CD4-positive, alpha-beta memory T cell (primary cell): Measurements from ENCODE around the gene RSRC2. TPM values are rescaled to one million over a fixed set of nuclear protein-coding genes. Genes with fewer than 3 reads are reported as not detected.
"Not testable (repeated sequence)": the region's sequence is repeated elsewhere in the genome, so short reads cannot be mapped to it uniquely, and the experiment has no call there.

Source experiments
- CTCF ChIA-PET: fragments of 350-600 bp; sonication (Branson Sonifier 250); formaldehyde crosslinking; loops from one replicate; lab custom pipeline; 2021; ENCODE audit warnings: inconsistent platforms; ENCODE audit not compliant: partially characterized antibody; lab: Charles Lee
- POLR2A ChIA-PET: fragments of 350-600 bp; sonication (Branson Sonifier 250); formaldehyde crosslinking; loops from one replicate; lab custom pipeline; 2021; ENCODE audit not compliant: partially characterized antibody; lab: Charles Lee
- DNase-seq, 5 donors: peaks; one replicate each; pipeline versions ENCODE4 v3.0.0 to v3.0.0-alpha.2; 2020 to 2022; ENCODE audit warnings: mixed read lengths in 1 of 5
- H3K27ac ChIP-seq: one replicate; pipeline ENCODE4 v1.7.0; 2013; ENCODE audit warnings: low read depth, low read length
- H3K27me3 ChIP-seq: 2 replicates; pipeline ENCODE4 v1.7.0; 2013; ENCODE audit warnings: mild to moderate bottlenecking, low read length, moderate library complexity; ENCODE audit not compliant: insufficient read depth
- H3K36me3 ChIP-seq: 2 replicates; pipeline ENCODE4 v1.7.0; 2013; ENCODE audit warnings: mild to moderate bottlenecking, low read length, moderate library complexity; ENCODE audit not compliant: insufficient read depth
- H3K4me1 ChIP-seq: 2 replicates; pipeline ENCODE4 v1.7.0; 2013; ENCODE audit warnings: mild to moderate bottlenecking, low read length, moderate library complexity; ENCODE audit not compliant: insufficient read depth
- H3K4me3 ChIP-seq, 2 donors: one replicate each; pipeline ENCODE4 v1.7.0; 2013; ENCODE audit warnings: low read length in 2 of 2, mild to moderate bottlenecking in 1 of 2
- H3K9me3 ChIP-seq, 2 donors: one replicate each; pipeline ENCODE4 v1.7.0; 2013; ENCODE audit warnings: low read length in 2 of 2, control low read depth in 1 of 2; ENCODE audit not compliant: control insufficient read depth in 1 of 2
- H3K27ac Mint-ChIP-seq, 7 donors: one replicate each; pipeline ENCODE4 v1.8.0; 2020 to 2021; ENCODE audit warnings: mixed read lengths in 7 of 7, mild to moderate bottlenecking in 6 of 7, inconsistent platforms in 3 of 7, moderate library complexity in 3 of 7
- H3K27me3 Mint-ChIP-seq, 2 donors: one replicate each; pipeline ENCODE4 v1.8.0; 2020 to 2021; ENCODE audit warnings: mixed read lengths in 2 of 2
- H3K36me3 Mint-ChIP-seq, 2 donors: one replicate each; pipeline ENCODE4 v1.8.0; 2020 to 2021; ENCODE audit warnings: mixed read lengths in 2 of 2, inconsistent platforms in 1 of 2, mild to moderate bottlenecking in 1 of 2
- H3K4me1 Mint-ChIP-seq, 4 donors: one replicate each; pipeline ENCODE4 v1.8.0; 2020 to 2021; ENCODE audit warnings: mixed read lengths in 4 of 4, mild to moderate bottlenecking in 1 of 4
- H3K4me3 Mint-ChIP-seq, 8 donors: one replicate each; pipeline ENCODE4 v1.8.0; 2020 to 2021; ENCODE audit warnings: mixed read lengths in 8 of 8, mild to moderate bottlenecking in 7 of 8, moderate library complexity in 6 of 8, inconsistent platforms in 3 of 8
- H3K9me3 Mint-ChIP-seq, 8 donors: one replicate each; pipeline ENCODE4 v1.8.0; 2020 to 2021; ENCODE audit warnings: mixed read lengths in 8 of 8, mild to moderate bottlenecking in 5 of 8, inconsistent platforms in 3 of 8, moderate library complexity in 1 of 8
- intact Hi-C: fragments of 100-400 bp; cut with micrococcal nuclease; formaldehyde crosslinking; loops from one replicate; pipeline ENCODE4 v1.15.1; 2023
- polyA plus RNA-seq, 2 donors: library from polyadenylated mRNA; unstranded; fragments of 300-500 nt; fragmentation: Illumina TruSeq; gene quantifications; one replicate each; pipeline ENCODE4 v1.2.3, GENCODE V29; 2021
- total RNA-seq, 2 experiments: library from RNA; stranded (reverse); gene quantifications; one replicate each; pipeline ENCODE4 v1.2.3, GENCODE V29; 2021

The RSRC2 gene
- total and polyA plus RNA-seq, 4 experiments from 2014 or later: 16.1 to 141 (median 93.8) TPM

DNA sequence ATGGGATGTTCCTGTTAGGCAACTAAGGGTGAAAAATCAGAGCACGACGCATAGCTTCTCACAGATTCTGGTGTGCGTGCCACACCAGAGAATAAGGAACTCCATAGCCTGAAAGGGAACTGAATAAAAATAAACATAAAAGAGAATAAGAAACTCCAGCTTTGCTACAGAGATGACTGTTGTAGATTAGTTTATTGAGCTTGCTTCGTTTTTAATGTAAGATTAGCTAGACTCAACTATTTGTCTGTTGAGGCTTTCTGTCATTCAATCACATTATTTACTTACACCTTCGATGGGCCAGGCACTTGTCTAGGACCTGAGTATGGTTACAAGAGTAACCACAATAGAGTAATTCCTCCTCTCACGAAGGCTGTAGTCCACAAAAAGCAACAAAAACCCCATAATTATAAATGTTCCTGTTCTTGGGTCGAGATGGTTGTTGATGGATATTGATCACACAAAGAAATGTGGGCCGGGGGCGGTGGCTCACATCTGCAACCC, 25.2 kb downstream of the RSRC2 start:
- no peaks in the 10 kb centered on the region for H3K27me3 Mint-ChIP-seq
- H3K4me3 ChIP-seq: peak overlapping the region; percentile 45 to 80
- peaks cover 44% of the 10 kb centered on the region for H3K4me1 ChIP-seq
- peaks cover 22% of the 10 kb centered on the region for H3K36me3 ChIP-seq
- peaks cover 26 to 53% (median 36%) of the 10 kb centered on the region in 4 donors for H3K4me1 Mint-ChIP-seq
- intact Hi-C loops: loop anchor here (1.0 kb wide), 2 partner anchors 26 to 251 kb away; partner anchors contain the start of genes DENR and KNTC1
- ChIA-PET CTCF (interaction anchor here (1.0 to 2.9 kb wide), 8 partner anchors 9 to 253 kb away, joined by 3 to 21 read pairs (median 4); partner anchors contain the start of genes DENR, KNTC1 and RSRC2), POLR2A (interaction anchor here (0.6 to 10.5 kb wide), 24 partner anchors 11 to 1101 kb away, joined by 3 to 224 read pairs (median 5); partner anchors contain the start of genes CLIP1, DENR, DIABLO and KNTC1)
- H3K9me3 ChIP-seq: no peaks in the 10 kb centered on the region
- no peak for DNase-seq
- peak overlapping the region; percentile 90 to 98 (median 98) for H3K4me3 Mint-ChIP-seq
- H3K36me3 Mint-ChIP-seq: peaks cover 18 to 45% of the 10 kb centered on the region in 2 donors
- peaks cover 0 to 6% (median 0%) of the 10 kb centered on the region in 8 donors for H3K9me3 Mint-ChIP-seq
- H3K27ac ChIP-seq: peak overlapping the region; percentile 92
- H3K27me3 ChIP-seq: no peaks in the 10 kb centered on the region
- H3K27ac Mint-ChIP-seq: peak overlapping the region; percentile 85 to 99 (median 95)

DNA sequence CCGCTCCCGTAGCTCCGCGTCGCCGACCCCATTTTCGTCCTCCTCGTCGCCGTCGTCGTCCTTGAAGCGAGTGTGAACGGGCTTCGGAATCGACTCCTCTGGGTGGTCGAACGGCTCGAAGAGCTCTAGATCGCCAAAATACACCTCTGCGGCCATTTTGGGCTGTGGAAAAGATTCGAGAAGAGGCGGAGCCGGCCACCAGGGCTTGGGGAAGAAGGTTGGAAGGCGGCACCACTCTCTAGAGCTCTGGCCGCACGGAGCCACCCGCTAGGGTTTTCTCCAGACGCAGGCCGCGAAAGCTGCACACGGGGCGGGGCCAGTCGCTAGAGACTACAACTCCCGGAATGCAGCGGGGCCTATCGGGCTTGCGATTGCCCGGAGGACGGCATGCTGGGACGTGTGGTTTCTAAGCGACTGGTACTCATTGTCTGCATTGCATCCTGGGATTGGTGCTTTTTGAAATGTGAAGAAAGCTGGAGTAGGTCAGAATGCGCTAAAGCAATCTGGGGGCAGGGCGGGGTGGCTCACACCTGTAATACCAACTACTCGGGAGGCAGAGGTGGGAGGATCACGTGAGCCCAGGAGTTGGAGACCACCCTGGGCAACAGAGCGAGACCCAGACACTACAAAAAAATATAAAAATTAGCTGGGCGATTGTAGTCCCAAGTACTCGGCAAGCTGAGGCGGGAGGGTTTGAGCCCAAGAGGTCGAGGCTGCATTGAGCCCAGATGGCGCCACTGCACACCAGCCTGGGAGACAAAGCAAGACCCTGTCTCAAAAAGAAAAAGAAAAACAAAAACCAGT, 25.8 kb downstream of the RSRC2 start, which contains the start of gene ZCCHC8:
Gene ZCCHC8 (minus strand): TSS at position 248 of the 804 bp plus-strand sequence. CDS start 92 bp downstream, at position 156.
- POLR2A ChIA-PET: interaction anchor here (0.6 to 10.5 kb wide), 32 partner anchors 9 to 1261 kb away, joined by 3 to 224 read pairs (median 5); partner anchors contain the start of genes CLIP1, DENR, DIABLO and KNTC1
- no peaks in the 10 kb centered on the region for H3K27me3 Mint-ChIP-seq
- peaks cover 12 to 40% of the 10 kb centered on the region in 2 donors for H3K36me3 Mint-ChIP-seq
- peak within 1 kb of the TSS; percentile 55 to 80 for H3K4me3 ChIP-seq
- H3K27me3 ChIP-seq: no peaks in the 10 kb centered on the region
- peak within 1 kb of the TSS; percentile 92 for H3K27ac ChIP-seq
- H3K36me3 ChIP-seq: peaks cover 16% of the 10 kb centered on the region
- H3K4me1 ChIP-seq: peaks cover 44% of the 10 kb centered on the region
- H3K9me3 ChIP-seq: no peaks in the 10 kb centered on the region
- intact Hi-C loops: loop anchor here (1.0 kb wide), 3 partner anchors 26 to 275 kb away; partner anchors contain the start of genes DENR, DIABLO and KNTC1
- CTCF ChIA-PET: interaction anchor here (0.5 to 2.9 kb wide), 12 partner anchors 10 to 1081 kb away, joined by 3 to 21 read pairs (median 3); partner anchors contain the start of genes DENR, KNTC1 and RSRC2
- H3K4me1 Mint-ChIP-seq: peaks cover 25 to 50% (median 37%) of the 10 kb centered on the region in 4 donors
- peak; percentile 93 to 98 (median 95) for DNase-seq
- peak within 1 kb of the TSS; percentile 85 to 99 (median 95) for H3K27ac Mint-ChIP-seq
- peak within 1 kb of the TSS; percentile 90 to 98 (median 98) for H3K4me3 Mint-ChIP-seq
- H3K9me3 Mint-ChIP-seq: no peaks in the 10 kb centered on the region

- peak overlapping the region; percentile 85 to 99 (median 95) for H3K27ac Mint-ChIP-seq
- intact Hi-C loops: loop anchor here (1.0 kb wide), 1 partner anchor 274 kb away; the partner anchor contains the start of gene DIABLO
- H3K36me3 ChIP-seq: peaks cover 15% of the 10 kb centered on the region
- H3K4me3 Mint-ChIP-seq: peak overlapping the region; percentile 90 to 98 (median 98)
- peaks cover 46% of the 10 kb centered on the region for H3K4me1 ChIP-seq
- H3K4me1 Mint-ChIP-seq: peaks cover 25 to 50% (median 38%) of the 10 kb centered on the region in 4 donors
- peak overlapping the region; percentile 92 for H3K27ac ChIP-seq
- H3K27me3 Mint-ChIP-seq: no peaks in the 10 kb centered on the region
- no peaks in the 10 kb centered on the region for H3K9me3 Mint-ChIP-seq
- H3K27me3 ChIP-seq: no peaks in the 10 kb centered on the region
- ChIA-PET POLR2A (interaction anchor here (0.7 to 10.5 kb wide), 27 partner anchors 9 to 1261 kb away, joined by 3 to 224 read pairs (median 5); partner anchors contain the start of genes CLIP1, DENR, DIABLO and KNTC1), CTCF (interaction anchor here (0.6 to 2.9 kb wide), 9 partner anchors 10 to 255 kb away, joined by 3 to 21 read pairs (median 3); partner anchors contain the start of genes KNTC1 and RSRC2)
- H3K36me3 Mint-ChIP-seq: peaks cover 7 to 35% of the 10 kb centered on the region in 2 donors
- H3K9me3 ChIP-seq: no peaks in the 10 kb centered on the region
- DNase-seq: peak; percentile 51 to 74 (median 56)
- H3K4me3 ChIP-seq: peak overlapping the region; percentile 55 to 80
Observed at GRCh38 chr12:122499991-122500684, 26.6 kb downstream of the RSRC2 start.

DNA sequence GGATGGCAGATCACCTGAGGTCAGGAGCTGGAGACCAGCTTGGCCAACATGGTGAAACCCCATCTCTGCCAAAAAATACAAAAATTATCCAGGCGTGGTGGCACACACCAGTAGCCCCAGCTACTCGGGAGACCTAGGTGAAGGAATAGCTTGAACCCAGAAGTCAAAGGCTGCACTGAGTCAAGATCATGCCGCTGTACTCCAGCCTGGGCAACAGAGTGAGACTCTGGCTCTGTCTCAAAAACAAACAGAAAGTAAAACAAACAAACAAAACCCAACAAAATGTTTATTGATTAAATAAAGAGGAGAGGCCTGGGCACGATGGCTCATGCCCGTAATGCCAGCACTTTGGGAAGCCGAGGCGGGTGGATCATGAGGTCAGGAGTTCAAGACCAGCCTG, 31.5 kb downstream of the RSRC2 start:
- peaks cover 16% of the 10 kb centered on the region for H3K36me3 ChIP-seq
- H3K9me3 Mint-ChIP-seq: no peaks in the 10 kb centered on the region
- CTCF ChIA-PET: interaction anchor here (1.0 kb wide), 1 partner anchor 16 kb away, joined by 3 read pairs; no protein-coding TSS in a partner anchor
- H3K4me3 ChIP-seq: no peak overlapping the region
- no peak overlapping the region for H3K27ac ChIP-seq
- H3K27ac Mint-ChIP-seq: no peak overlapping the region
- H3K27me3 ChIP-seq: no peaks in the 10 kb centered on the region
- no peak for DNase-seq
- H3K4me1 ChIP-seq: peaks cover 30% of the 10 kb centered on the region
- no peaks in the 10 kb centered on the region for H3K27me3 Mint-ChIP-seq
- peak overlapping the region in 1 of 8 donors; percentile 28 for H3K4me3 Mint-ChIP-seq
- H3K36me3 Mint-ChIP-seq: peaks cover 21 to 38% of the 10 kb centered on the region in 2 donors
- H3K9me3 ChIP-seq: no peaks in the 10 kb centered on the region
- intact Hi-C loops: no loop called here
- POLR2A ChIA-PET: interaction anchor here (1.1 to 10.5 kb wide), 2 partner anchors 31 to 32 kb away, joined by 5 to 224 read pairs; partner anchors contain the start of genes KNTC1 and RSRC2
- peaks cover 13 to 40% (median 28%) of the 10 kb centered on the region in 4 donors for H3K4me1 Mint-ChIP-seq

GRCh38 chr12:122493222-122493621, 33.5 kb downstream of the RSRC2 start:
- H3K27me3 Mint-ChIP-seq, POLR2A ChIA-PET, H3K4me3 ChIP-seq, intact Hi-C loops, H3K4me3 Mint-ChIP-seq, H3K27ac Mint-ChIP-seq, H3K9me3 ChIP-seq, H3K27ac ChIP-seq, H3K27me3 ChIP-seq, CTCF ChIA-PET, DNase-seq, H3K9me3 Mint-ChIP-seq: not testable (repeated sequence)
- Histone ChIP-seq H3K36me3 (peaks cover 28% of the 10 kb centered on the region), H3K4me1 (peaks cover 17% of the 10 kb centered on the region)
- Mint-ChIP-seq H3K36me3 (peaks cover 28 to 41% of the 10 kb centered on the region in 2 donors), H3K4me1 (peaks cover 6 to 30% (median 16%) of the 10 kb centered on the region in 4 donors)

- H3K27ac ChIP-seq: no peak overlapping the region
- peaks cover 30 to 47% of the 10 kb centered on the region in 2 donors for H3K36me3 Mint-ChIP-seq
- no peaks in the 10 kb centered on the region for H3K27me3 ChIP-seq
- H3K4me1 ChIP-seq: peaks cover 4% of the 10 kb centered on the region
- H3K4me3 Mint-ChIP-seq: no peak overlapping the region
- peaks cover 4 to 22% (median 10%) of the 10 kb centered on the region in 4 donors for H3K4me1 Mint-ChIP-seq
- CTCF ChIA-PET: interaction anchor here (1.0 kb wide), 1 partner anchor 20 kb away, joined by 3 read pairs; no protein-coding TSS in a partner anchor
- POLR2A ChIA-PET: interaction anchor here (0.6 to 1.2 kb wide), 2 partner anchors 9 to 53 kb away, joined by 3 to 5 read pairs; partner anchors contain the start of gene ZCCHC8
- H3K27ac Mint-ChIP-seq: no peak overlapping the region
- no peaks in the 10 kb centered on the region for H3K9me3 Mint-ChIP-seq
- no peaks in the 10 kb centered on the region for H3K9me3 ChIP-seq
- DNase-seq: no peak
- no peaks in the 10 kb centered on the region for H3K27me3 Mint-ChIP-seq
- H3K36me3 ChIP-seq: peaks cover 37% of the 10 kb centered on the region
- intact Hi-C loops: no loop called here
- H3K4me3 ChIP-seq: no peak overlapping the region
Observed at GRCh38 chr12:122491991-122492390, 34.7 kb downstream of the RSRC2 start.
